Myometrial cell (primary cell): ENCODE measurements around the gene IRF5. TPM values are rescaled to one million over a fixed set of nuclear protein-coding genes. Genes with fewer than 3 reads are reported as not detected.

Experiments used
- total RNA-seq: library from RNA; depleted of rRNA; stranded (reverse); fragments of >200 nt; gene quantifications from 2 replicates; pipeline ENCODE4 v1.2.3, GENCODE V29; 2015

The IRF5 gene, protein sequence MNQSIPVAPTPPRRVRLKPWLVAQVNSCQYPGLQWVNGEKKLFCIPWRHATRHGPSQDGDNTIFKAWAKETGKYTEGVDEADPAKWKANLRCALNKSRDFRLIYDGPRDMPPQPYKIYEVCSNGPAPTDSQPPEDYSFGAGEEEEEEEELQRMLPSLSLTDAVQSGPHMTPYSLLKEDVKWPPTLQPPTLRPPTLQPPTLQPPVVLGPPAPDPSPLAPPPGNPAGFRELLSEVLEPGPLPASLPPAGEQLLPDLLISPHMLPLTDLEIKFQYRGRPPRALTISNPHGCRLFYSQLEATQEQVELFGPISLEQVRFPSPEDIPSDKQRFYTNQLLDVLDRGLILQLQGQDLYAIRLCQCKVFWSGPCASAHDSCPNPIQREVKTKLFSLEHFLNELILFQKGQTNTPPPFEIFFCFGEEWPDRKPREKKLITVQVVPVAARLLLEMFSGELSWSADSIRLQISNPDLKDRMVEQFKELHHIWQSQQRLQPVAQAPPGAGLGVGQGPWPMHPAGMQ
- 0.18 TPM in 1 of 2 replicates, not detected in the other for total RNA-seq

DNA sequence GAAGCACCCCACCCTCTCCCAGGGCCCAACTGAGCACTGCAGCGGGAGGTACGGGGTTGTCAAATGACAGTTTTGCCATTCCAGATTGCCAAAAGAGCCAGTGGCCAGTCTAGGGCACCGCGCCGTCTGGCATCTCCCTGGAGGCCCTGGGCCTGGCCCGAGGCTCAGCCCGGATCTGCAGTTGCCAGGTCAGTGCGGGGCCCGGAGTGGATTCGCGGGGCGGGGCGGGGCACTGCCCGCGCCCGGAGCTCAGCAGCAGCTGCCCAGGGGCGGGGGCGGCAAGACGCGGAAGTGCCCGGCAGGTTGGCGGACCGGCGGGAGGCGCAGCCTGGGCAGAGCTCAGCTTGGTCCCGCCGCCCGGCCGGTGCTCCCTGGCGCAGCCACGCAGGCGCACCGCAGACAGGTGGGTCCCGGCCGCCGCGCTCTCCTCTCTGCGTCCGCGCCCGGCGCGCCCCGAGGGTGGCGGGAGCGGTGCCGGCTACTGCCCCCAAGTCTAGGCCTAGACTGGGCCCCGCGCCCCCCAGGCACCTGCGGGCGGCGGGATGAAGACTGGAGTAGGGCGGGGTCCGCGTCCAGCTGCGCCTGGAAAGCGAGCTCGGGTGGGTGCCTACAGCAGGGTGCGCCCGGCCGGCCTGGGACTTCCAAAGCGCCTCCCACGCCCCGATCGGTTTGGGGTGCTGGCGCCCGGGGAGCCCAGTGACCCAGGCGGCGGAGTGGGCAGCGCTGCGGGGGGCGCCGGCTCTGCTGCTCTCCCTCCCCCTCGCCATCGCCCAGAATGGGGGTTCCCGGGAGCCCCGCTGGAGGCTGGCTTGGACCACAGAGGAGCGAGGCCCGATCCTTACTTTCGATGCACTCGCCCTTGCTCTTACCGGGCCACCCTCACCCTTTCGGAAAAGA lies at the start of gene IRF5:
Gene IRF5, plus strand, starts transcription at position 281 of the 897 bp plus-strand sequence. CDS start 4,155 bp downstream, outside the sequence.

DNA sequence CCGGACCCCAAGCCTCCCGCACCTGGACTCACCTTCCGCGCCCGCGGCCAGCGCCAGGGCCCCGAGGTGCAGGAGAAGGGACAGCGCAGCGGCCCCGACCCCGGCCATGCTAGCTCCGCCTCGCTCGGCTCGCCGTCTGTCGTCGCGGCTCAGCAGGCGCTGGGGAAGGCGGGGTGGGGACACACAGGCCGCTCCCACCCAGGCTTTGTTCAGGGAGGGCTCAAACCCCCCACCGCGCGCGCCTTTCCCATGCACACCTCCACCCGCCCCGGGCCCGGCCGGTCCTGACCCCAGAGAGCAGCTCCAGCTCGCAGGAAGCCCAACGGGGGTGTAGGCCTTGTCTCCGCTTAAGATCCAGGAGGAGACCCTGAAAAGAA lies 27.2 kb upstream of the IRF5 start, which contains the start of gene KCP:
Gene KCP, minus strand, starts transcription at position 141 of the 377 bp plus-strand sequence. Its CDS starts 33 bp downstream, at position 108.

Other genes starting within 250 kb of the IRF5 start
- 543 and 711 TPM in 2 replicates for gene CALU, start 198.6 kb upstream of the IRF5 start, total RNA-seq
- gene OPN1SW, start 162.1 kb upstream of the IRF5 start, total RNA-seq, result not detected in 2 replicates
- gene CCDC136, start 146.0 kb upstream of the IRF5 start, total RNA-seq, result 3.7 and 6.6 TPM in 2 replicates
- gene FLNC, start 107.5 kb upstream of the IRF5 start, total RNA-seq, result 263 and 274 TPM in 2 replicates
- gene ATP6V1F, start 75.1 kb upstream of the IRF5 start, total RNA-seq, result 108 and 129 TPM in 2 replicates
- gene KCP, start 27.2 kb upstream of the IRF5 start, total RNA-seq, result not detected in 2 replicates
- gene TNPO3, start 117.2 kb downstream of the IRF5 start, total RNA-seq, result 45.6 and 47.7 TPM in 2 replicates
- gene TSPAN33, start 206.8 kb downstream of the IRF5 start, total RNA-seq, result 1.2 and 2.6 TPM in 2 replicates